Activated T-helper 1 cell treated with Interleukin-2 at 50 U/mL for 16 hours (primary cell): ENCODE measurements around the gene PTCRA.

Experiments
- DNase-seq: peaks from one replicate; pipeline ENCODE4 v3.0.0-alpha.2; 2020; ENCODE audit warnings: low read depth

PTCRA gene

GRCh38 chr6:42971746-42972327 is 56.0 kb downstream of the PTCRA start:
- no peak for DNase-seq

- no peak for DNase-seq
These were observed 58.1 kb downstream of the PTCRA start for GRCh38 chr6:42973926-42974325.

- no peak for DNase-seq
These were observed 59.2 kb downstream of the PTCRA start for GRCh38 chr6:42974919-42975505.
